Vagina (tissue), 2 donors: Measurements from ENCODE around the gene ZDHHC18.
A peak's percentile ranks its signal among the peaks of the same experiment; 100 is the strongest.

Experiments
- CTCF ChIP-seq, 3 experiments: fragments of 450-650 bp in 2 of 3; fragments of 200-600 bp in 1 of 3; sonication (generic) in 1 of 3; IDR thresholded peaks; one replicate each; pipeline ENCODE4 v1.5.1; 2017 to 2019; ENCODE audit warnings: antibody characterized with exemption in 3 of 3, mild to moderate bottlenecking in 2 of 3, moderate library complexity in 2 of 3
- POLR2A ChIP-seq, 2 donors: fragments of 450-650 bp; IDR thresholded peaks; one replicate each; pipeline ENCODE4 v1.6.1; 2017; ENCODE audit warnings: antibody characterized with exemption in 2 of 2, mild to moderate bottlenecking in 2 of 2, moderate library complexity in 2 of 2
- POLR2AphosphoS5 ChIP-seq, 2 donors: sonication (generic); formaldehyde crosslinking; IDR thresholded peaks; one replicate each; pipeline ENCODE4 v1.9.0; 2017; ENCODE audit warnings: antibody characterized with exemption in 2 of 2, mild to moderate bottlenecking in 2 of 2, low read depth in 1 of 2; ENCODE audit not compliant: insufficient read depth in 1 of 2

- TF ChIP-seq CTCF (IDR thresholded peaks at IDR 0.05): no peak
- TF ChIP-seq POLR2AphosphoS5 (IDR thresholded peaks at IDR 0.05; ENCODE audit: insufficient read depth in 1 of 2, low read depth in 1 of 2): peak; percentile 81 to 85
- TF ChIP-seq POLR2A (IDR thresholded peaks at IDR 0.05): no peak
Measured at GRCh38 chr1:26889551-26890466, 63.3 kb downstream of the ZDHHC18 start, which contains the start of gene GPN2.
